ENCODE data around the gene RAD51B. TPM values are rescaled to one million over a fixed set of nuclear protein-coding genes. Genes with fewer than 3 reads are reported as not detected.

RAD51B gene
- polyA plus RNA-seq, 1 donor (not counting 4 experiments of a cell fraction or from before 2014, with no cell fraction given): 13.3 TPM

DNA sequence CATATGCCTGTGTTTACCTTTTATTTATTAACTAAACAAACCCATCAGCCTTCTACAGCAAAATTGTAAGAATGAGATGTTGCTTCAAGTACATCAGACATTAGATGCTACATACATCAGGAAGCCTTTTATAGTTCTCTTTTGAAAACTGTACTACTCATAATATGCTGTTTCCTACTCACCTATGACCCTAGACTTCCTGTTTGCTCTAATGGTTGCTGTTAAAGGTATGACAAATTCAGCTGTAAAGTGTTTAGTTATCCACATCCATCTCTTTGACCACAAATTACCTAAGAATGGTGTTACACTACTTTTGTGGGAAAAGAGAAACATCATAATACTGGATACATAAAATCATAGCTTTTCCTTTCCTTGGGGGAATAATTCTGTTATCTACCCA, 220.0 kb downstream of the RAD51B start:
- no peak overlapping the region for H2AFZ ChIP-seq (ENCODE audit: control insufficient read depth, low read length)
- no peaks in the 10 kb centered on the region for H3K79me2 ChIP-seq (ENCODE audit: control insufficient read depth, insufficient read depth, low read length)
- no peaks in the 10 kb centered on the region for H3K27me3 ChIP-seq (ENCODE audit: control insufficient read depth, extremely low read depth, insufficient read depth, low read length)
- peaks cover 31% of the 10 kb centered on the region for H3K4me1 ChIP-seq (ENCODE audit: control insufficient read depth, extremely low read depth, insufficient read depth, low read length)
- DNase-seq (ENCODE audit: low read depth, low spot score): no peak
- no peak overlapping the region for H3K4me2 ChIP-seq (ENCODE audit: control insufficient read depth, extremely low read depth, insufficient read depth, low read depth, low read length)
- FAIRE-seq: no peak
- H3K4me3 ChIP-seq (ENCODE audit: control insufficient read depth in 2 of 3, extremely low read depth in 1 of 3, insufficient read depth in 2 of 3, low read depth in 1 of 3, low read length in 3 of 3): no peak overlapping the region
- H3K27ac ChIP-seq (ENCODE audit: control insufficient read depth, insufficient read depth, low read length): no peak overlapping the region
- H3K9me1 ChIP-seq (ENCODE audit: control insufficient read depth, extremely low read depth, insufficient read depth, low read length): no peaks in the 10 kb centered on the region
- no peaks in the 10 kb centered on the region for H3K36me3 ChIP-seq (ENCODE audit: control insufficient read depth in 2 of 2, extremely low read depth in 1 of 2, insufficient read depth in 2 of 2, low read length in 2 of 2)
- TF ChIP-seq, protein P1, sequence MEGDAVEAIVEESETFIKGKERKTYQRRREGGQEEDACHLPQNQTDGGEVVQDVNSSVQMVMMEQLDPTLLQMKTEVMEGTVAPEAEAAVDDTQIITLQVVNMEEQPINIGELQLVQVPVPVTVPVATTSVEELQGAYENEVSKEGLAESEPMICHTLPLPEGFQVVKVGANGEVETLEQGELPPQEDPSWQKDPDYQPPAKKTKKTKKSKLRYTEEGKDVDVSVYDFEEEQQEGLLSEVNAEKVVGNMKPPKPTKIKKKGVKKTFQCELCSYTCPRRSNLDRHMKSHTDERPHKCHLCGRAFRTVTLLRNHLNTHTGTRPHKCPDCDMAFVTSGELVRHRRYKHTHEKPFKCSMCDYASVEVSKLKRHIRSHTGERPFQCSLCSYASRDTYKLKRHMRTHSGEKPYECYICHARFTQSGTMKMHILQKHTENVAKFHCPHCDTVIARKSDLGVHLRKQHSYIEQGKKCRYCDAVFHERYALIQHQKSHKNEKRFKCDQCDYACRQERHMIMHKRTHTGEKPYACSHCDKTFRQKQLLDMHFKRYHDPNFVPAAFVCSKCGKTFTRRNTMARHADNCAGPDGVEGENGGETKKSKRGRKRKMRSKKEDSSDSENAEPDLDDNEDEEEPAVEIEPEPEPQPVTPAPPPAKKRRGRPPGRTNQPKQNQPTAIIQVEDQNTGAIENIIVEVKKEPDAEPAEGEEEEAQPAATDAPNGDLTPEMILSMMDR (optimal IDR thresholded peaks at IDR 0.05 in 1 of 3, IDR thresholded peaks at IDR 0.05 in 1 of 3, conservative IDR thresholded peaks at IDR 0.05 in 1 of 3; ENCODE audit: extremely low read depth in 1 of 3, insufficient read depth in 2 of 3, low read length in 3 of 3): no peak
- no peak for TF ChIP-seq EZH2 (IDR thresholded peaks at IDR 0.05; ENCODE audit: low read length)
- dilution Hi-C loops (cut with MboI; ENCODE audit: extremely low pct_ligation_motif_present, low sequenced_read_pairs): no loop called here
- H3K9me3 ChIP-seq (ENCODE audit: control insufficient read depth, low read depth, low read length): no peaks in the 10 kb centered on the region
- no peak overlapping the region for H3K9ac ChIP-seq (ENCODE audit: control insufficient read depth, extremely low read depth, insufficient read depth, low read length)
- H4K20me1 ChIP-seq (ENCODE audit: control insufficient read depth, extremely low read depth, insufficient read depth, low read length): no peaks in the 10 kb centered on the region

DNA sequence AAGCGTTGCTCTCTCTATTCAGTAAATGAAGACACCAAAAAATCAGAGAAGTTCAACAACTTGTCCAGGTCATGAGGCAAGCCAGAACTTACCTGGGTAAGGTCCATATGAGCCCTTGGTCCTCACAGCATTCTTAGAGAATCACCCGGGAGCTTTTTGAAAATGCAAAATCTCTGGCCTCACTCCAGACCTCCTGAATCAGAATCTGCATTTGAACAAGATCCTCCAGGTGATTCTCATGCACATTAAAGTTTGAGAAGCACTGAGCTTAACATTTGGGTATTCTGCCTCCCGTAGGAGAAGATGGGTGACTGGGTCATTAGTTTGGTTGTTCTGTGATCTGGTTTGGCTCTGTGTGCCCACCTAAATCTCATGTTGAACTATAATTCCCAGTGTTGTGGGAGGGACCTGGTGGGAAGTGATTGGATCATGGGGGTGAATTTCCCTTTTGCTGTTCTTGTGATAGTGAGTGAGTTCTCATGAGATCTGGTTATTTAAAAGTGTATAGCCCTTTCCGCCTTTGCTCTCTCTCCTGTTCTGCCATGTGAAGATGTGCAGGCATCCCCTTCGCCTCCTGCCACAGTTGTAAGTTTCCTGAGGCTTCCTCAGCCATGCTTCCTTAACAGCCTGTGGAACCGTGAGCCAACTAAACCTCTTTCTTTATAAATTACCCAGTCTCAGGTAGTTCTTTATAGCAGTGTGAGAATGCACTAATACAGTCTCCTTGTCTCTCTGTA, 221.2 kb downstream of the RAD51B start:
- no peaks in the 10 kb centered on the region for H3K36me3 ChIP-seq (ENCODE audit: control insufficient read depth in 2 of 2, extremely low read depth in 1 of 2, insufficient read depth in 2 of 2, low read length in 2 of 2)
- dilution Hi-C loops (cut with MboI; ENCODE audit: extremely low pct_ligation_motif_present, low sequenced_read_pairs): no loop called here
- no peak overlapping the region for H3K9ac ChIP-seq (ENCODE audit: control insufficient read depth, extremely low read depth, insufficient read depth, low read length)
- no peaks in the 10 kb centered on the region for H3K27me3 ChIP-seq (ENCODE audit: control insufficient read depth, extremely low read depth, insufficient read depth, low read length)
- no peaks in the 10 kb centered on the region for H4K20me1 ChIP-seq (ENCODE audit: control insufficient read depth, extremely low read depth, insufficient read depth, low read length)
- peaks cover 31% of the 10 kb centered on the region for H3K4me1 ChIP-seq (ENCODE audit: control insufficient read depth, extremely low read depth, insufficient read depth, low read length)
- H3K27ac ChIP-seq (ENCODE audit: control insufficient read depth, insufficient read depth, low read length): no peak overlapping the region
- no peaks in the 10 kb centered on the region for H3K9me1 ChIP-seq (ENCODE audit: control insufficient read depth, extremely low read depth, insufficient read depth, low read length)
- no peak overlapping the region for H3K4me3 ChIP-seq (ENCODE audit: control insufficient read depth in 2 of 3, extremely low read depth in 1 of 3, insufficient read depth in 2 of 3, low read depth in 1 of 3, low read length in 3 of 3)
- no peaks in the 10 kb centered on the region for H3K9me3 ChIP-seq (ENCODE audit: control insufficient read depth, low read depth, low read length)
- no peak for FAIRE-seq
- H2AFZ ChIP-seq (ENCODE audit: control insufficient read depth, low read length): no peak overlapping the region
- no peak for DNase-seq (ENCODE audit: low read depth, low spot score)
- no peak for TF ChIP-seq EZH2 (IDR thresholded peaks at IDR 0.05; ENCODE audit: low read length)
- TF ChIP-seq, protein P1 (optimal IDR thresholded peaks at IDR 0.05 in 1 of 3, IDR thresholded peaks at IDR 0.05 in 1 of 3, conservative IDR thresholded peaks at IDR 0.05 in 1 of 3; ENCODE audit: extremely low read depth in 1 of 3, insufficient read depth in 2 of 3, low read length in 3 of 3): no peak
- H3K4me2 ChIP-seq (ENCODE audit: control insufficient read depth, extremely low read depth, insufficient read depth, low read depth, low read length): no peak overlapping the region
- H3K79me2 ChIP-seq (ENCODE audit: control insufficient read depth, insufficient read depth, low read length): no peaks in the 10 kb centered on the region

Measured in keratinocyte (primary cell).